Measurements from ENCODE around the gene HOXD4. TPM values are rescaled to one million over a fixed set of nuclear protein-coding genes. Genes with fewer than 3 reads are reported as not detected.

Gene HOXD4
- total RNA-seq, 1 donor from 2014 or later = 1.0 TPM

GRCh38 chr2:176114120-176114929 lies 37.0 kb upstream of the HOXD4 start:
- Histone ChIP-seq H3K27ac (ENCODE audit: low read depth, low read length) (no peak overlapping the region), H3K9ac (ENCODE audit: low read depth in 1 of 3, low read length in 3 of 3) (no peak overlapping the region), H3K9me3 (ENCODE audit: control insufficient read depth in 3 of 3, low read length in 3 of 3) (no peaks in the 10 kb centered on the region), H3K36me3 (ENCODE audit: control insufficient read depth in 3 of 3, insufficient read depth in 3 of 3, low read length in 3 of 3) (no peaks in the 10 kb centered on the region), H3K4me1 (ENCODE audit: control insufficient read depth in 3 of 3, insufficient read depth in 3 of 3, low read length in 3 of 3) (peaks cover 6 to 9% (median 8%) of the 10 kb centered on the region in 3 donors), H3K27me3 (ENCODE audit: control insufficient read depth in 3 of 3, insufficient read depth in 3 of 3, low read length in 3 of 3) (peaks cover 95 to 97% (median 95%) of the 10 kb centered on the region in 3 donors), H3K4me3 (ENCODE audit: low read length in 3 of 3) (no peak overlapping the region)

DNA sequence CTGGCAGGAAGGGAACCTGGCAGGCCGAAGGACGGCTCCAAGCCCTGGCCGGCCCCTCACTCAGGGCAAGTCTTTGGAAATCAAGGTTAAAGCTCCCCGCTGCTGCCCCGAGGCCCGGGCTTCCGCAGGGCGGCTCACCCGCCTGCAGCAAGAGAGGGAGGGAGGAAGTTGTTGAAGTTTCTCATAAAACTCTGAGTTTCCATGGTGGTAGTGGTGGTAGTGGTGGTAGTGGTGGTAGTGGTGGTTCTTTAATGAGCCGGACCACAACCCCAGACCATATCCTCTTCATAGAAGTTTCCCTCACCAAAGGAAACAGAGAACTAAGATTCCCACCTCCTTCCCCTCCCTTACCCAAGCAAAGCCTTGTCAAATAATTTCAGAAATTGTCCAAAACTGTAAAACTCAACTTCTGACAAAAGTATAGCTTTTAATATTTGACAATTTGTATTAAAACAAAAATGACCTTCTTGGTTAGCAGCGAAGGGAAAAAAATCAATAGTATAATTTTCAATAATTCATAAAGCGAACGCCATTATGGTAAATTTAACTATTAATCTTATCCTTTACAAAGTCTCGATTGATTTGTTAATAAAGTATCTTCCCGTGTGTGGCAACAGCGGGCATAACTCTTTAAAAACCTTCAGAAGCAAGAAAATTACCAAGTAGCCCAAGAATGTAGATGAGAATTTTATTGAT lies 36.3 kb upstream of the HOXD4 start:
- peaks cover 6 to 9% (median 8%) of the 10 kb centered on the region in 3 donors for H3K4me1 ChIP-seq (ENCODE audit: control insufficient read depth in 3 of 3, insufficient read depth in 3 of 3, low read length in 3 of 3)
- H3K9me3 ChIP-seq (ENCODE audit: control insufficient read depth in 3 of 3, low read length in 3 of 3) = no peaks in the 10 kb centered on the region
- H3K27ac ChIP-seq (ENCODE audit: low read depth, low read length) = no peak overlapping the region
- no peak overlapping the region for H3K9ac ChIP-seq (ENCODE audit: low read depth in 1 of 3, low read length in 3 of 3)
- H3K4me3 ChIP-seq (ENCODE audit: low read length in 3 of 3) = no peak overlapping the region
- peaks cover 93 to 97% (median 94%) of the 10 kb centered on the region in 3 donors for H3K27me3 ChIP-seq (ENCODE audit: control insufficient read depth in 3 of 3, insufficient read depth in 3 of 3, low read length in 3 of 3)
- no peaks in the 10 kb centered on the region for H3K36me3 ChIP-seq (ENCODE audit: control insufficient read depth in 3 of 3, insufficient read depth in 3 of 3, low read length in 3 of 3)

DNA sequence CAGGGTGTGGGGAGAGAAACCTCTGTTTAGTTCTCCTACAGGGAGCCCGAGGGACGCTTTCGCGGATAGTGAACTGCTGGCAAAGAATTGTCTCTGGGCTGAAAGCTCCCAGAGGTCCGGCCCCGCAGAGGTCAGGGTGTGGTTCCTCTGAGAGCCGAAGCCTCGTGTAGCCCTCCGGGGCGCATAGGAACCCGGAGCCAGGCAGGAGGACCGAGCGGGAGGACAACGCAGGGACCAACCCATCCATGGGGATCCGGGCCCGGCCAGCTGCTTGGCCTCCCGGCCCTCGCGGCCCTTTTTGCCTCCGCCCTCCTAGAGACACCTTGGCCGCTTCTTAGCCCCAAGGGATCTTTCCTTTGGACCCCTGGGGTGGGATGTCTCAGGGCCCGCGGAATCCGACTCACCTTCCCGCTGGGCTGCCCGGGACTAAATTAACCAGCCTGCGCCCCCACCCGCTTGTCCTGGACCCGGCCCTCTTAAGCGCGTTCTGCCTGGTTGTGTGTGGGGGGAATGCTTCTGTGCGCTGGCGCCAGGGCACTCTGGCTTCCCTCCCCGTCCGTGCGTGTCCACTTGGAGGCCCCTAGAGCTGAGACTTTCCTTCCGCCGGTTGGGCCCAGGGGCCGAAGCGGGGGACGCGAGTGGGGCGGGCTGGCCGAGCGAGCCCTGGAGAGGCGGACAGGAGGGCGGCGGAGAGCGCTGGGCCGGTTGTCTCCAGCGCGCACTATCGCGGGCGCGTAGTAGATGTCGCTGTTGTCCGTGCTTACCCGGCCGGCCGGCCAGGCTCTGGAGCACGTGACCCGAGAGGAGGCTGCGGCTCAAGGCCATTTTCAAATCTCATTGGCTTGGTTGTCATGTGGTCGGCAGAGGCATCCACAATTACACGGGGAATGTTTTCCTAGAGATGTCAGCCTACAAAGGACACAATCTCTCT lies 35.2 kb upstream of the HOXD4 start, which contains the start of gene HOXD10:
Gene HOXD10 (plus strand): TSS at position 896 of the 931 bp plus-strand sequence. CDS start 56 bp downstream, outside the sequence.
- H3K27me3 ChIP-seq (ENCODE audit: control insufficient read depth in 3 of 3, insufficient read depth in 3 of 3, low read length in 3 of 3) = peaks cover 93 to 97% (median 94%) of the 10 kb centered on the region in 3 donors
- H3K4me1 ChIP-seq (ENCODE audit: control insufficient read depth in 3 of 3, insufficient read depth in 3 of 3, low read length in 3 of 3) = peaks cover 6 to 9% (median 8%) of the 10 kb centered on the region in 3 donors
- no peaks in the 10 kb centered on the region for H3K36me3 ChIP-seq (ENCODE audit: control insufficient read depth in 3 of 3, insufficient read depth in 3 of 3, low read length in 3 of 3)
- peak within 1 kb of the TSS; percentile 7 to 56 (median 32) for H3K4me3 ChIP-seq (ENCODE audit: low read length in 3 of 3)
- peak within 1 kb of the TSS; percentile 30 for H3K27ac ChIP-seq (ENCODE audit: low read depth, low read length)
- peak within 1 kb of the TSS in 2 of 3 donors; percentile 32 to 40 for H3K9ac ChIP-seq (ENCODE audit: low read depth in 1 of 3, low read length in 3 of 3)
- H3K9me3 ChIP-seq (ENCODE audit: control insufficient read depth in 3 of 3, low read length in 3 of 3) = no peaks in the 10 kb centered on the region

DNA sequence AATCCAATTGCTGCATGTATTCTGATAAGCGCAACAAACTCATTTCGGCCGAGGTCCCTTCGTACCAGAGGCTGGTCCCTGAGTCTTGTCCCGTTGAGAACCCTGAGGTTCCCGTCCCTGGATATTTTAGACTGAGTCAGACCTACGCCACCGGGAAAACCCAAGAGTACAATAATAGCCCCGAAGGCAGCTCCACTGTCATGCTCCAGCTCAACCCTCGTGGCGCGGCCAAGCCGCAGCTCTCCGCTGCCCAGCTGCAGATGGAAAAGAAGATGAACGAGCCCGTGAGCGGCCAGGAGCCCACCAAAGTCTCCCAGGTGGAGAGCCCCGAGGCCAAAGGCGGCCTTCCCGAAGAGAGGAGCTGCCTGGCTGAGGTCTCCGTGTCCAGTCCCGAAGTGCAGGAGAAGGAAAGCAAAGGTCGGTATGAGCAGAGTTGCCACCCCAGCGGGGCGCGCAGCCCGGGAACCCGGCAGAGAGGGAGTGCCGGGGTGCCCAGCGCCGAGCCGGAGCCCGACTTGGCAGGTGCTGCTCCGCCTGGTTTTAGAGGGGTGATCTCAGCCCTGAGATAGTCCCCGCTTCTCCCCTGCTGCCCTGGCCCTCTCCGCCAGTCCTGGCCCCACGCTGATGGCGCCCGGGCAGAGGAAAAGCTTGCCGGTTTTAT lies 34.1 kb upstream of the HOXD4 start:
- H3K36me3 ChIP-seq (ENCODE audit: control insufficient read depth in 3 of 3, insufficient read depth in 3 of 3, low read length in 3 of 3) = no peaks in the 10 kb centered on the region
- H3K4me1 ChIP-seq (ENCODE audit: control insufficient read depth in 3 of 3, insufficient read depth in 3 of 3, low read length in 3 of 3) = peaks cover 6 to 11% (median 9%) of the 10 kb centered on the region in 3 donors
- H3K27ac ChIP-seq (ENCODE audit: low read depth, low read length) = no peak overlapping the region
- H3K4me3 ChIP-seq (ENCODE audit: low read length in 3 of 3) = peak overlapping the region in 1 of 3 donors; percentile 56
- H3K9me3 ChIP-seq (ENCODE audit: control insufficient read depth in 3 of 3, low read length in 3 of 3) = no peaks in the 10 kb centered on the region
- peaks cover 94 to 98% (median 94%) of the 10 kb centered on the region in 3 donors for H3K27me3 ChIP-seq (ENCODE audit: control insufficient read depth in 3 of 3, insufficient read depth in 3 of 3, low read length in 3 of 3)
- H3K9ac ChIP-seq (ENCODE audit: low read depth in 1 of 3, low read length in 3 of 3) = no peak overlapping the region

- Histone ChIP-seq H3K4me1 (ENCODE audit: control insufficient read depth in 3 of 3, insufficient read depth in 3 of 3, low read length in 3 of 3) (peaks cover 9 to 14% (median 12%) of the 10 kb centered on the region in 3 donors), H3K36me3 (ENCODE audit: control insufficient read depth in 3 of 3, insufficient read depth in 3 of 3, low read length in 3 of 3) (no peaks in the 10 kb centered on the region), H3K9ac (ENCODE audit: low read depth in 1 of 3, low read length in 3 of 3) (no peak overlapping the region), H3K27ac (ENCODE audit: low read depth, low read length) (no peak overlapping the region), H3K27me3 (ENCODE audit: control insufficient read depth in 3 of 3, insufficient read depth in 3 of 3, low read length in 3 of 3) (peaks cover 94 to 95% (median 94%) of the 10 kb centered on the region in 3 donors), H3K4me3 (ENCODE audit: low read length in 3 of 3) (no peak overlapping the region), H3K9me3 (ENCODE audit: control insufficient read depth in 3 of 3, low read length in 3 of 3) (no peaks in the 10 kb centered on the region)
Measured at GRCh38 chr2:176117823-176118371, 33.5 kb upstream of the HOXD4 start.

GRCh38 chr2:176118601-176119339 lies 32.6 kb upstream of the HOXD4 start:
- H3K36me3 ChIP-seq (ENCODE audit: control insufficient read depth in 3 of 3, insufficient read depth in 3 of 3, low read length in 3 of 3) = no peaks in the 10 kb centered on the region
- H3K9me3 ChIP-seq (ENCODE audit: control insufficient read depth in 3 of 3, low read length in 3 of 3) = no peaks in the 10 kb centered on the region
- no peak overlapping the region for H3K27ac ChIP-seq (ENCODE audit: low read depth, low read length)
- peaks cover 86 to 96% (median 95%) of the 10 kb centered on the region in 3 donors for H3K27me3 ChIP-seq (ENCODE audit: control insufficient read depth in 3 of 3, insufficient read depth in 3 of 3, low read length in 3 of 3)
- H3K4me1 ChIP-seq (ENCODE audit: control insufficient read depth in 3 of 3, insufficient read depth in 3 of 3, low read length in 3 of 3) = peaks cover 13 to 16% (median 15%) of the 10 kb centered on the region in 3 donors
- no peak overlapping the region for H3K4me3 ChIP-seq (ENCODE audit: low read length in 3 of 3)
- H3K9ac ChIP-seq (ENCODE audit: low read depth in 1 of 3, low read length in 3 of 3) = no peak overlapping the region

DNA sequence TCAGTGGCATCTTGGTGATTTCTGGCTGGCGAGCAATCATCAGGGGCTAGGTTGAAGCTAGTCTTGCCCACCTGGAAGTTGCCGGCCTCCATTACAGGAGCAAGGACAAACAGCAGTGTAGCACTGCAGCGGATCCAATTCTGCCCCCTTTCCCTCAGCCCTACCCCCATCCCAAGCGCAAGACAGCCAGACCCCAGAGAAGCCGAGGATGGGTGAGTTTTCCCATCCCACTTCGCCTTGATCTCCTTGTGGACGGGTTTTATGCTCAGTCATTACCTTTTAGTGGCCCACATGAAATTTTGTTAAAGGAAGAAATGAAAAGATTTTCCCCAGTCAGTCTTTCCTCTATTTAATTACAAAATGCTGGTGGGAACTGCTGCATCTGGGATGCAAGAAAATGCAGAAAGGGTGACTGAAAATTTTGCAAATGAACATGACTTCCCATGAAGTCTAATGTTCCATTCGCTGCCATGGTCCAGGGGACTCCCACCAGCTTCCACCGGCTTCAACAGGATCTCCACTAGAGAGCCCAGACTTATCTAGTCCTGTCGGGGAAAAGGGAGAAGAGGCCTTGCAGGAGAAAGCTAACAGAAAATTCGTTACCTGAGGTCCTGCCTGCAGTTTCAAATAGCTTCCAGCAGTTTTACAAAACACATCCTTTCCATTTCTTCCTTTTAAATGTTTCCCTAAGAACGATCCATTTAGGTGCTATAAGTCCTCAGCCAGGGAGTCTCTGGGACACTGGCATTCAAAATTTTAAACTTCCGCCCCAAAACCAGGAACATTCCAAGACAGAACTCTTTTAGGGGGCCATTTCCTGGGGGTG lies 30.8 kb upstream of the HOXD4 start:
- Histone ChIP-seq H3K27ac (ENCODE audit: low read depth, low read length) (no peak overlapping the region), H3K4me3 (ENCODE audit: low read length in 3 of 3) (no peak overlapping the region), H3K27me3 (ENCODE audit: control insufficient read depth in 3 of 3, insufficient read depth in 3 of 3, low read length in 3 of 3) (peaks cover 69 to 96% (median 93%) of the 10 kb centered on the region in 3 donors), H3K9ac (ENCODE audit: low read depth in 1 of 3, low read length in 3 of 3) (no peak overlapping the region), H3K4me1 (ENCODE audit: control insufficient read depth in 3 of 3, insufficient read depth in 3 of 3, low read length in 3 of 3) (peaks cover 13 to 16% (median 15%) of the 10 kb centered on the region in 3 donors), H3K9me3 (ENCODE audit: control insufficient read depth in 3 of 3, low read length in 3 of 3) (no peaks in the 10 kb centered on the region), H3K36me3 (ENCODE audit: control insufficient read depth in 3 of 3, insufficient read depth in 3 of 3, low read length in 3 of 3) (no peaks in the 10 kb centered on the region)
